ENCODE measurements around the gene MGLL. TPM values are rescaled to one million over a fixed set of nuclear protein-coding genes. Genes with fewer than 3 reads are reported as not detected.

The MGLL gene
- total and polyA plus RNA-seq, 4 donors = 9.4 to 277 (median 74.2) TPM

DNA sequence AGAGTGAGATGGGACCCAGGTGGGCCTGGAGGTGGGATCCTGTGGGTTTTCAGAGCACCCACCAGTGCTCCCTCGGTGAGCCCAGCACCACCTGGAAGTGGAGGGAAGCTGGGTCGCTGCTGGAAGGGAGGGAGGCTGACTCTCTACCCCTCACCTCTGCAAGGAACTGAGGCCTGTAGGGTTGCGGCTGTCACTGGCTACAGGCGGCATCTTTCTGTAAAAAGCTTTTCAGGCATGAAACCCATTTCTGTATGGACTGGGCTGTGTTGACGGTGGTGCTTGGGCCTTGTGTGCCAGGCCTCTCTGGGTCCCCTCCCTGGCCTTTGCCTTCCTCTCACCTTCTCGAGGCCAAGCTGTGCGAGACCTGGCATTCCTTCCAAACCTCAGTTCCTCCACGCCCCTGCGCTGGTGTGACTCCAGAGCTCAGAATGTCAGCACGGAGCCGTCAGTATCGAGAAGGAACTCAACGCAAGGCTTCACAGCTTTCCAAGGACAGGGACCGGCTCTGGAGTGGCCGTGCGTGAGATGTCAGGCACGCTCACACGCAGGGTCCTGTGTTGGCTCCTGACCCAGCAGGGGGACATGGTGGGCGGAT is 133.0 kb downstream of the MGLL start (continued):
- TF ChIP-seq, protein P1, sequence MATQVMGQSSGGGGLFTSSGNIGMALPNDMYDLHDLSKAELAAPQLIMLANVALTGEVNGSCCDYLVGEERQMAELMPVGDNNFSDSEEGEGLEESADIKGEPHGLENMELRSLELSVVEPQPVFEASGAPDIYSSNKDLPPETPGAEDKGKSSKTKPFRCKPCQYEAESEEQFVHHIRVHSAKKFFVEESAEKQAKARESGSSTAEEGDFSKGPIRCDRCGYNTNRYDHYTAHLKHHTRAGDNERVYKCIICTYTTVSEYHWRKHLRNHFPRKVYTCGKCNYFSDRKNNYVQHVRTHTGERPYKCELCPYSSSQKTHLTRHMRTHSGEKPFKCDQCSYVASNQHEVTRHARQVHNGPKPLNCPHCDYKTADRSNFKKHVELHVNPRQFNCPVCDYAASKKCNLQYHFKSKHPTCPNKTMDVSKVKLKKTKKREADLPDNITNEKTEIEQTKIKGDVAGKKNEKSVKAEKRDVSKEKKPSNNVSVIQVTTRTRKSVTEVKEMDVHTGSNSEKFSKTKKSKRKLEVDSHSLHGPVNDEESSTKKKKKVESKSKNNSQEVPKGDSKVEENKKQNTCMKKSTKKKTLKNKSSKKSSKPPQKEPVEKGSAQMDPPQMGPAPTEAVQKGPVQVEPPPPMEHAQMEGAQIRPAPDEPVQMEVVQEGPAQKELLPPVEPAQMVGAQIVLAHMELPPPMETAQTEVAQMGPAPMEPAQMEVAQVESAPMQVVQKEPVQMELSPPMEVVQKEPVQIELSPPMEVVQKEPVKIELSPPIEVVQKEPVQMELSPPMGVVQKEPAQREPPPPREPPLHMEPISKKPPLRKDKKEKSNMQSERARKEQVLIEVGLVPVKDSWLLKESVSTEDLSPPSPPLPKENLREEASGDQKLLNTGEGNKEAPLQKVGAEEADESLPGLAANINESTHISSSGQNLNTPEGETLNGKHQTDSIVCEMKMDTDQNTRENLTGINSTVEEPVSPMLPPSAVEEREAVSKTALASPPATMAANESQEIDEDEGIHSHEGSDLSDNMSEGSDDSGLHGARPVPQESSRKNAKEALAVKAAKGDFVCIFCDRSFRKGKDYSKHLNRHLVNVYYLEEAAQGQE (IDR thresholded peaks at IDR 0.05) = no peak
- no peak for TF ChIP-seq HNF4A (conservative IDR thresholded peaks at IDR 0.05)
- no peak for TF ChIP-seq YY1 (IDR thresholded peaks at IDR 0.05)
- TF ChIP-seq, protein P2, sequence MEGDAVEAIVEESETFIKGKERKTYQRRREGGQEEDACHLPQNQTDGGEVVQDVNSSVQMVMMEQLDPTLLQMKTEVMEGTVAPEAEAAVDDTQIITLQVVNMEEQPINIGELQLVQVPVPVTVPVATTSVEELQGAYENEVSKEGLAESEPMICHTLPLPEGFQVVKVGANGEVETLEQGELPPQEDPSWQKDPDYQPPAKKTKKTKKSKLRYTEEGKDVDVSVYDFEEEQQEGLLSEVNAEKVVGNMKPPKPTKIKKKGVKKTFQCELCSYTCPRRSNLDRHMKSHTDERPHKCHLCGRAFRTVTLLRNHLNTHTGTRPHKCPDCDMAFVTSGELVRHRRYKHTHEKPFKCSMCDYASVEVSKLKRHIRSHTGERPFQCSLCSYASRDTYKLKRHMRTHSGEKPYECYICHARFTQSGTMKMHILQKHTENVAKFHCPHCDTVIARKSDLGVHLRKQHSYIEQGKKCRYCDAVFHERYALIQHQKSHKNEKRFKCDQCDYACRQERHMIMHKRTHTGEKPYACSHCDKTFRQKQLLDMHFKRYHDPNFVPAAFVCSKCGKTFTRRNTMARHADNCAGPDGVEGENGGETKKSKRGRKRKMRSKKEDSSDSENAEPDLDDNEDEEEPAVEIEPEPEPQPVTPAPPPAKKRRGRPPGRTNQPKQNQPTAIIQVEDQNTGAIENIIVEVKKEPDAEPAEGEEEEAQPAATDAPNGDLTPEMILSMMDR (IDR thresholded peaks at IDR 0.05; ENCODE audit: low read depth, low read length, missing input control) = no peak

DNA sequence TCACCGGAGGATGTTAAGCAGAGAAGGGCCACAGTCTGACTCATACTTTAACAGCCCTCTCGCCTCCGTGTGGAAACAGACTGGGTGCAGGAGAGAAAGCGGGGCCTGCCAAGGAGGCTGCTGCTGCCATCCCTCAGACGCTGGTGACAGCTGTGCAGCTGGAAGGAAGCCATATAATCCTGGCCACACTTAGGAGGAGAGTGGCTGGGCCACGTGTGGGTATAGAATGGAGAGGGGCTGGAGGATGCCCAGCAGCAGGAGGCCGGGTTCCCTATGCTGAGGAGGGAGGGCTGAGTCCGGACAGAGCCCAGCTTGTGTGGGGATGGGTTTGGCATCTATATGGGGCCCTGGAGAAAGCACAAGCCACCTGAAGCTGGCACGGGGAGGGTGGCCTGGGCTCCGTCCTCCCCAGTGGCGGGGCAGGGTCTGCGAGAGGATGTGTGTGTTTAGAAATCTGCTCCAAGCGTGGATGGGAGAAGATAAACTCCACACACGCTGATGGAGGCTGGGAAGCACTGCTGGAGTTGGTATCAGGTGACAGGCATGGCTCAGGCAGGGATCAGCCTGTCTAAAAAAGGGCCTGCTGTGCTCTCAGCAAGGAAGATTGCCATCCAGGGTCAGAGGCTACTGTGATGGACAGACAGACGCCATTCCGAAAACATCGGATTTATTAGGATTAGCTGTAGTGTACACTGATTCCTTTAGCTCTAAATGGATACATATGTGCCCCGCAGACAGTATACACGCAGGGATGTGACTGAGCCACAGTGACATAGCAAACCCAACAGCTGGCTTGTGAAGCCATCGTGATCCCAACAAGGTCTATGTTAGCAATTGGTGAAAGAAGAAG is 133.7 kb downstream of the MGLL start:
- 87% methylated on average over 20 of the region's 20 CpGs for WGBS
- H3K36me3 ChIP-seq (ENCODE audit: control insufficient read depth in 4 of 4, insufficient read depth in 3 of 4, low read depth in 1 of 4, low read length in 3 of 4) = peaks cover 2 to 19% (median 12%) of the 10 kb centered on the region in 4 donors

More for the DNA sequence above, 133.7 kb downstream of the MGLL start:
- no peak overlapping the region for H3K4me3 ChIP-seq (ENCODE audit: low read depth in 1 of 3, low read length in 3 of 3)
- no peaks in the 10 kb centered on the region for H3K4me1 ChIP-seq (ENCODE audit: control insufficient read depth in 4 of 4, insufficient read depth in 4 of 4, low read length in 3 of 4)
- no peak for DNase-seq (ENCODE audit: low spot score)
- H3K27me3 ChIP-seq (ENCODE audit: control insufficient read depth in 4 of 4, insufficient read depth in 4 of 4, low read length in 3 of 4) = no peaks in the 10 kb centered on the region
- TF ChIP-seq, protein P2 (IDR thresholded peaks at IDR 0.05; ENCODE audit: low read depth, low read length, missing input control) = no peak
- TF ChIP-seq GABPA (IDR thresholded peaks at IDR 0.05 in 1 of 2, conservative IDR thresholded peaks at IDR 0.05 in 1 of 2) (no peak), FOXA1 (IDR thresholded peaks at IDR 0.05) (no peak), RXRA (IDR thresholded peaks at IDR 0.05) (no peak), NR2F2 (IDR thresholded peaks at IDR 0.05) (no peak), JUND (IDR thresholded peaks at IDR 0.05) (no peak), YY1 (IDR thresholded peaks at IDR 0.05) (no peak), FOXA2 (IDR thresholded peaks at IDR 0.05) (no peak), SP1 (IDR thresholded peaks at IDR 0.05) (no peak), HNF4A (conservative IDR thresholded peaks at IDR 0.05) (no peak), EGR1 (IDR thresholded peaks at IDR 0.05; ENCODE audit: low read depth in 2 of 2) (no peak), RAD21 (IDR thresholded peaks at IDR 0.05) (no peak), TAF1 (conservative IDR thresholded peaks at IDR 0.05) (no peak), HNF4G (IDR thresholded peaks at IDR 0.05) (no peak)
- TF ChIP-seq, protein P3, sequence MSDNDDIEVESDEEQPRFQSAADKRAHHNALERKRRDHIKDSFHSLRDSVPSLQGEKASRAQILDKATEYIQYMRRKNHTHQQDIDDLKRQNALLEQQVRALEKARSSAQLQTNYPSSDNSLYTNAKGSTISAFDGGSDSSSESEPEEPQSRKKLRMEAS (IDR thresholded peaks at IDR 0.05) = no peak
- TF ChIP-seq, protein P4, sequence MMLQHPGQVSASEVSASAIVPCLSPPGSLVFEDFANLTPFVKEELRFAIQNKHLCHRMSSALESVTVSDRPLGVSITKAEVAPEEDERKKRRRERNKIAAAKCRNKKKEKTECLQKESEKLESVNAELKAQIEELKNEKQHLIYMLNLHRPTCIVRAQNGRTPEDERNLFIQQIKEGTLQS (IDR thresholded peaks at IDR 0.05) = no peak
- TF ChIP-seq, protein P5, sequence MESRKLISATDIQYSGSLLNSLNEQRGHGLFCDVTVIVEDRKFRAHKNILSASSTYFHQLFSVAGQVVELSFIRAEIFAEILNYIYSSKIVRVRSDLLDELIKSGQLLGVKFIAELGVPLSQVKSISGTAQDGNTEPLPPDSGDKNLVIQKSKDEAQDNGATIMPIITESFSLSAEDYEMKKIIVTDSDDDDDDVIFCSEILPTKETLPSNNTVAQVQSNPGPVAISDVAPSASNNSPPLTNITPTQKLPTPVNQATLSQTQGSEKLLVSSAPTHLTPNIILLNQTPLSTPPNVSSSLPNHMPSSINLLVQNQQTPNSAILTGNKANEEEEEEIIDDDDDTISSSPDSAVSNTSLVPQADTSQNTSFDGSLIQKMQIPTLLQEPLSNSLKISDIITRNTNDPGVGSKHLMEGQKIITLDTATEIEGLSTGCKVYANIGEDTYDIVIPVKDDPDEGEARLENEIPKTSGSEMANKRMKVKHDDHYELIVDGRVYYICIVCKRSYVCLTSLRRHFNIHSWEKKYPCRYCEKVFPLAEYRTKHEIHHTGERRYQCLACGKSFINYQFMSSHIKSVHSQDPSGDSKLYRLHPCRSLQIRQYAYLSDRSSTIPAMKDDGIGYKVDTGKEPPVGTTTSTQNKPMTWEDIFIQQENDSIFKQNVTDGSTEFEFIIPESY (IDR thresholded peaks at IDR 0.05) = no peak
- TF ChIP-seq, protein P1 (IDR thresholded peaks at IDR 0.05) = no peak
- no peaks in the 10 kb centered on the region for H3K9me3 ChIP-seq (ENCODE audit: control insufficient read depth in 4 of 4, low read length in 3 of 4)
- H3K9ac ChIP-seq (ENCODE audit: low read depth in 1 of 2, low read length in 2 of 2) = no peak overlapping the region
- H3K27ac ChIP-seq (ENCODE audit: low read depth in 1 of 2, low read length in 2 of 2) = no peak overlapping the region
